Lung (tissue), 12 donors: ENCODE results near the gene NPPA. TPM values are rescaled to one million over a fixed set of nuclear protein-coding genes. Genes with fewer than 3 reads are reported as not detected.

Experiments used
- ATAC-seq: fragments of 200-7000 bp; cut with Tn5 transposase; one replicate; pipeline ENCODE4 v1.9.1; 2020; ENCODE audit warnings: moderate number of reproducible peaks; ENCODE audit not compliant: insufficient read depth, low FRiP score
- DNase-seq, 3 donors: peaks; one replicate each; pipeline ENCODE4 v3.0.0-alpha.2; 2013 to 2017
- H3K27ac ChIP-seq, 2 donors: one replicate each; pipeline ENCODE4 v1.5.1; 2013; ENCODE audit warnings: mild to moderate bottlenecking in 2 of 2, moderate library complexity in 2 of 2, control low read depth in 1 of 2, inconsistent platforms in 1 of 2, low read depth in 1 of 2, low read length in 1 of 2
- H3K27me3 ChIP-seq, 3 donors: one replicate each; pipeline ENCODE4 v1.5.1; 2013; ENCODE audit warnings: low read length in 2 of 3; ENCODE audit not compliant: control insufficient read depth in 3 of 3, insufficient read depth in 3 of 3
- H3K36me3 ChIP-seq, 4 donors: one replicate each; pipeline ENCODE4 v1.5.1; 2013; ENCODE audit warnings: low read length in 4 of 4, mild to moderate bottlenecking in 1 of 4, moderate library complexity in 1 of 4; ENCODE audit not compliant: control insufficient read depth in 4 of 4, insufficient read depth in 4 of 4
- H3K4me1 ChIP-seq, 5 donors: one replicate each; pipeline ENCODE4 v1.5.1; 2013; ENCODE audit warnings: low read length in 5 of 5, mild to moderate bottlenecking in 2 of 5, moderate library complexity in 1 of 5; ENCODE audit not compliant: control insufficient read depth in 5 of 5, insufficient read depth in 5 of 5
- H3K4me3 ChIP-seq: one replicate; pipeline ENCODE4 v1.5.1; 2013; ENCODE audit warnings: mild to moderate bottlenecking, control low read depth, moderate library complexity
- H3K9ac ChIP-seq, 2 donors: one replicate each; pipeline ENCODE4 v1.5.1; 2013; ENCODE audit warnings: low read length in 2 of 2, control low read depth in 1 of 2; ENCODE audit not compliant: insufficient read depth in 1 of 2
- H3K9me3 ChIP-seq, 4 donors: one replicate each; pipeline ENCODE4 v1.5.1; 2013; ENCODE audit warnings: low read length in 3 of 4, mild to moderate bottlenecking in 1 of 4, moderate library complexity in 1 of 4; ENCODE audit not compliant: control insufficient read depth in 4 of 4, insufficient read depth in 3 of 4
- WGBS, 2 donors: extraction: QIAGEN DNeasy Blood & Tissue Kit; methylation state at CpG; one replicate each; pipeline ENCODE4 v1.1.7; 2013; 5-methylcytosine and 5-hydroxymethylcytosine counted together
- polyA plus RNA-seq, 2 donors: library from polyadenylated mRNA; stranded (reverse); fragments of 200-250 nt; gene quantifications; one replicate each; pipeline ENCODE4 v1.2.1, GENCODE V29; 2013
- total RNA-seq, 2 donors: library from RNA; depleted of rRNA in 1 of 2; stranded (reverse); fragments of >200 nt in 1 of 2; gene quantifications; one replicate each; pipeline ENCODE4 v1.2.1, GENCODE V29; 2014 to 2021
- TF ChIP-seq, protein P1 (sequence below): IDR thresholded peaks from 2 replicates; pipeline ENCODE4 v1.5.1; 2012; ENCODE audit warnings: mild to moderate bottlenecking; ENCODE audit errors: control extremely low read depth, extremely low read depth
- donor health status: control.
- donor health status: control.
- donor health status: Bipolar disorder and iron deficiency.
- donor health status: healthy.
- donor health status: DM: yes; HTN: yes; CAD: no.

The NPPA gene
- total and polyA plus RNA-seq, 4 donors = 0.81 to 19.8 (median 6.7) TPM; not detected in 1

- ATAC-seq (no peak), DNase-seq (no peak)
- Histone ChIP-seq H3K9ac (no peak overlapping the region), H3K4me3 (no peak overlapping the region), H3K4me1 (peaks cover 0 to 2% (median 0%) of the 10 kb centered on the region in 5 donors), H3K36me3 (no peaks in the 10 kb centered on the region), H3K27ac (no peak overlapping the region), H3K27me3 (peaks cover 0 to 2% (median 0%) of the 10 kb centered on the region in 3 donors), H3K9me3 (no peaks in the 10 kb centered on the region)
- TF ChIP-seq, protein P1, sequence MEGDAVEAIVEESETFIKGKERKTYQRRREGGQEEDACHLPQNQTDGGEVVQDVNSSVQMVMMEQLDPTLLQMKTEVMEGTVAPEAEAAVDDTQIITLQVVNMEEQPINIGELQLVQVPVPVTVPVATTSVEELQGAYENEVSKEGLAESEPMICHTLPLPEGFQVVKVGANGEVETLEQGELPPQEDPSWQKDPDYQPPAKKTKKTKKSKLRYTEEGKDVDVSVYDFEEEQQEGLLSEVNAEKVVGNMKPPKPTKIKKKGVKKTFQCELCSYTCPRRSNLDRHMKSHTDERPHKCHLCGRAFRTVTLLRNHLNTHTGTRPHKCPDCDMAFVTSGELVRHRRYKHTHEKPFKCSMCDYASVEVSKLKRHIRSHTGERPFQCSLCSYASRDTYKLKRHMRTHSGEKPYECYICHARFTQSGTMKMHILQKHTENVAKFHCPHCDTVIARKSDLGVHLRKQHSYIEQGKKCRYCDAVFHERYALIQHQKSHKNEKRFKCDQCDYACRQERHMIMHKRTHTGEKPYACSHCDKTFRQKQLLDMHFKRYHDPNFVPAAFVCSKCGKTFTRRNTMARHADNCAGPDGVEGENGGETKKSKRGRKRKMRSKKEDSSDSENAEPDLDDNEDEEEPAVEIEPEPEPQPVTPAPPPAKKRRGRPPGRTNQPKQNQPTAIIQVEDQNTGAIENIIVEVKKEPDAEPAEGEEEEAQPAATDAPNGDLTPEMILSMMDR = no peak
- 68 to 75% methylated on average over 13 of the region's 13 CpGs for WGBS, 2 donors
Measured at GRCh38 chr1:11868331-11868980, 20.9 kb upstream of the NPPA start.

DNA sequence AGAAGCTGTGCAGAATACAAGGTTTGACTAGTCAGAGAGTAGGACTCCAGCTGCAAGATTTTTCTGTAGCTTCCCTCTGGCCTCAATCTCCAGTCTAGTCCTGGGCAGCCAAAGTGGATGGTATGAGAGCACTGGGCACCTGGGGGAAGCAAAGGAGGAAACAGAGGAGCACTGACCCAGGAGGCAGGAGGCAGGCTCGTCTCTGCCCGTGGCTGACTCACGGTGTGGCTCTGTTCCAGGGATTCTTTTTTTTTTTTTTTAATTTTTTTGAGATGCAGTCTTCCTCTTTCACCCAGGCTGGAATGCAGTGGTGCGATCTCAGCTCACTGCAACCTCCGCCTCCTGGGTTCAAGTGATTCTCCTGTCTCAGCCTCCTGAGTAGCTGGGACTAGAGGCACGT is 15.3 kb upstream of the NPPA start:
- TF ChIP-seq, protein P1 = no peak
- Histone ChIP-seq H3K9ac (no peak overlapping the region), H3K27ac (no peak overlapping the region), H3K27me3 (peaks cover 5 to 13% (median 7%) of the 10 kb centered on the region in 3 donors), H3K4me1 (no peaks in the 10 kb centered on the region), H3K9me3 (peaks cover 0 to 5% (median 0%) of the 10 kb centered on the region in 4 donors), H3K4me3 (no peak overlapping the region), H3K36me3 (no peaks in the 10 kb centered on the region)
- DNase-seq (no peak), ATAC-seq (no peak)
- WGBS, 2 donors = 35 to 39% methylated on average over 6 of the region's 6 CpGs

- Histone ChIP-seq H3K27me3 (peaks cover 7 to 21% (median 11%) of the 10 kb centered on the region in 3 donors), H3K36me3 (no peaks in the 10 kb centered on the region), H3K9ac (no peak overlapping the region), H3K27ac (no peak overlapping the region), H3K4me1 (no peaks in the 10 kb centered on the region), H3K9me3 (peaks cover 0 to 5% (median 0%) of the 10 kb centered on the region in 4 donors), H3K4me3 (no peak overlapping the region)
- no peak for ATAC-seq
- TF ChIP-seq, protein P1 = no peak
- no peak for DNase-seq
- WGBS, 2 donors = 71 to 75% methylated on average over 1 of the region's 1 CpG
Measured at GRCh38 chr1:11860587-11860986, 13.0 kb upstream of the NPPA start.
